Liver (tissue), 9 donors: ENCODE results near the gene PDE1C. TPM values are rescaled to one million over a fixed set of nuclear protein-coding genes. Genes with fewer than 3 reads are reported as not detected.

Experiments used
- DNase-seq: peaks from one replicate; pipeline ENCODE4 v3.0.0-alpha.2; 2017; ENCODE audit warnings: low spot score
- H3K27ac ChIP-seq, 2 donors: one replicate each; pipeline ENCODE4 v1.7.0; 2013; ENCODE audit warnings: inconsistent platforms in 2 of 2, low read length in 2 of 2, control low read depth in 1 of 2, low read depth in 1 of 2, mild to moderate bottlenecking in 1 of 2
- H3K27me3 ChIP-seq, 4 donors: one replicate each; pipeline versions ENCODE4 v1.6.1 to v1.7.0; 2013; ENCODE audit warnings: low read length in 3 of 4, inconsistent platforms in 1 of 4, mild to moderate bottlenecking in 1 of 4, moderate library complexity in 1 of 4; ENCODE audit not compliant: control insufficient read depth in 4 of 4, insufficient read depth in 4 of 4
- H3K36me3 ChIP-seq, 4 donors: one replicate each; pipeline versions ENCODE4 v1.6.1 to v1.7.0; 2013; ENCODE audit warnings: low read length in 3 of 4, mild to moderate bottlenecking in 3 of 4, low read depth in 1 of 4, moderate library complexity in 1 of 4; ENCODE audit not compliant: control insufficient read depth in 4 of 4, insufficient read depth in 3 of 4
- H3K4me1 ChIP-seq, 4 donors: one replicate each; pipeline versions ENCODE4 v1.6.1 to v1.7.0; 2013; ENCODE audit warnings: low read length in 3 of 4, mild to moderate bottlenecking in 3 of 4, moderate library complexity in 1 of 4; ENCODE audit not compliant: control insufficient read depth in 4 of 4, insufficient read depth in 4 of 4
- H3K4me3 ChIP-seq, 3 donors: one replicate each; pipeline versions ENCODE4 v1.6.1 to v1.7.0; 2013; ENCODE audit warnings: low read length in 3 of 3, control low read depth in 1 of 3, low read depth in 1 of 3, mild to moderate bottlenecking in 1 of 3
- H3K9ac ChIP-seq, 2 donors: one replicate each; pipeline ENCODE4 v1.7.0; 2013; ENCODE audit warnings: low read length in 2 of 2, mild to moderate bottlenecking in 2 of 2, moderate library complexity in 2 of 2, control low read depth in 1 of 2, low read depth in 1 of 2
- H3K9me3 ChIP-seq, 4 donors: one replicate each; pipeline versions ENCODE4 v1.6.1 to v1.7.0; 2013; ENCODE audit warnings: low read length in 3 of 4; ENCODE audit not compliant: control insufficient read depth in 4 of 4
- ATF3 ChIP-seq: IDR thresholded peaks from 2 replicates; pipeline ENCODE4 v1.6.1; 2016; ENCODE audit warnings: antibody characterized with exemption
- EGR1 ChIP-seq, 2 donors: IDR thresholded peaks; 2 replicates each; pipeline ENCODE4 v1.6.1; 2016 to 2018; ENCODE audit warnings: antibody characterized with exemption in 2 of 2, low read depth in 2 of 2
- FOXA1 ChIP-seq: IDR thresholded peaks from 2 replicates; pipeline ENCODE4 v1.6.1; 2016; ENCODE audit warnings: antibody characterized with exemption
- FOXA2 ChIP-seq: IDR thresholded peaks from 2 replicates; pipeline ENCODE4 v1.6.1; 2016; ENCODE audit warnings: antibody characterized with exemption
- GABPA ChIP-seq, 2 donors: IDR thresholded peaks in 1 of 2; conservative IDR thresholded peaks in 1 of 2; 2 replicates each; pipeline ENCODE4 v1.6.1; 2016; ENCODE audit warnings: antibody characterized with exemption in 2 of 2, mild to moderate bottlenecking in 1 of 2, moderate library complexity in 1 of 2
- HNF4G ChIP-seq: IDR thresholded peaks from 2 replicates; pipeline ENCODE4 v1.6.1; 2016; ENCODE audit warnings: antibody characterized with exemption
- JUND ChIP-seq, 2 donors: IDR thresholded peaks; 2 replicates each; pipeline ENCODE4 v1.6.1; 2016; ENCODE audit warnings: antibody characterized with exemption in 2 of 2
- NR2F2 ChIP-seq: IDR thresholded peaks from 2 replicates; pipeline ENCODE4 v1.6.1; 2016; ENCODE audit warnings: antibody characterized with exemption
- RAD21 ChIP-seq, 2 donors: IDR thresholded peaks; 2 replicates each; pipeline ENCODE4 v1.6.1; 2016; ENCODE audit warnings: antibody characterized with exemption in 2 of 2, mild to moderate bottlenecking in 2 of 2
- TAF1 ChIP-seq: conservative IDR thresholded peaks from 2 replicates; pipeline ENCODE4 v1.6.1; 2016; ENCODE audit warnings: antibody characterized with exemption, mild to moderate bottlenecking
- YY1 ChIP-seq: IDR thresholded peaks from 2 replicates; pipeline ENCODE4 v1.6.1; 2016; ENCODE audit warnings: antibody characterized with exemption, mild to moderate bottlenecking
- WGBS: extraction: QIAGEN DNeasy Blood & Tissue Kit; methylation state at CpG from one replicate; pipeline ENCODE4 v1.1.7; 2013; 5-methylcytosine and 5-hydroxymethylcytosine counted together
- polyA plus RNA-seq, 2 donors: library from polyadenylated mRNA; stranded (reverse) in 1 of 2; unstranded in 1 of 2; fragments of 200-250 nt in 1 of 2; fragments of >200 nt in 1 of 2; fragmentation: Nextera tagmentation in 1 of 2; extraction: Ambion mirVana in 1 of 2; gene quantifications; one replicate each; pipeline versions ENCODE4 v1.2.1 to v1.2.3, GENCODE V29; 2013 to 2015
- total RNA-seq, 2 donors: library from RNA; depleted of rRNA; stranded (reverse); fragments of >200 nt; gene quantifications; one replicate each; pipeline ENCODE4 v1.2.3, GENCODE V29; 2014
- TF ChIP-seq, protein P1 (sequence below): fragments of 150-350 bp; IDR thresholded peaks from 2 replicates; pipeline ENCODE4 v1.5.1; 2017; ENCODE audit warnings: improper control_type of control experiment, low read depth, low read length; ENCODE audit not compliant: missing input control
- TF ChIP-seq, protein P2 (sequence below): IDR thresholded peaks from 2 replicates; pipeline ENCODE4 v1.6.1; 2016; ENCODE audit warnings: antibody characterized with exemption
- donor health status: healthy.
- donor health status: healthy.
- donor health status: healthy.
- donor health status: healthy.
- donor health status: healthy.

PDE1C gene
- total and polyA plus RNA-seq, 4 donors: 0.05 to 0.92 (median 0.47) TPM; not detected in 1

GRCh38 chr7:31882187-31882586 is 188.0 kb downstream of the PDE1C start:
- Histone ChIP-seq H3K27me3 (no peaks in the 10 kb centered on the region), H3K9ac (no peak overlapping the region), H3K4me3 (no peak overlapping the region), H3K36me3 (no peaks in the 10 kb centered on the region), H3K4me1 (no peaks in the 10 kb centered on the region), H3K9me3 (peaks cover 0 to 2% (median 0%) of the 10 kb centered on the region in 4 donors), H3K27ac (no peak overlapping the region)
- 56% methylated on average over 4 of the region's 4 CpGs for WGBS
- no peak for DNase-seq
- TF ChIP-seq GABPA (IDR thresholded peaks at IDR 0.05 in 1 of 2, conservative IDR thresholded peaks at IDR 0.05 in 1 of 2) (no peak), YY1 (no peak), FOXA1 (no peak), ATF3 (no peak), NR2F2 (no peak), JUND (IDR thresholded peaks at IDR 0.05) (no peak), EGR1 (IDR thresholded peaks at IDR 0.05; ENCODE audit: low read depth in 2 of 2) (no peak), RAD21 (IDR thresholded peaks at IDR 0.05) (no peak)
- TF ChIP-seq, protein P1, sequence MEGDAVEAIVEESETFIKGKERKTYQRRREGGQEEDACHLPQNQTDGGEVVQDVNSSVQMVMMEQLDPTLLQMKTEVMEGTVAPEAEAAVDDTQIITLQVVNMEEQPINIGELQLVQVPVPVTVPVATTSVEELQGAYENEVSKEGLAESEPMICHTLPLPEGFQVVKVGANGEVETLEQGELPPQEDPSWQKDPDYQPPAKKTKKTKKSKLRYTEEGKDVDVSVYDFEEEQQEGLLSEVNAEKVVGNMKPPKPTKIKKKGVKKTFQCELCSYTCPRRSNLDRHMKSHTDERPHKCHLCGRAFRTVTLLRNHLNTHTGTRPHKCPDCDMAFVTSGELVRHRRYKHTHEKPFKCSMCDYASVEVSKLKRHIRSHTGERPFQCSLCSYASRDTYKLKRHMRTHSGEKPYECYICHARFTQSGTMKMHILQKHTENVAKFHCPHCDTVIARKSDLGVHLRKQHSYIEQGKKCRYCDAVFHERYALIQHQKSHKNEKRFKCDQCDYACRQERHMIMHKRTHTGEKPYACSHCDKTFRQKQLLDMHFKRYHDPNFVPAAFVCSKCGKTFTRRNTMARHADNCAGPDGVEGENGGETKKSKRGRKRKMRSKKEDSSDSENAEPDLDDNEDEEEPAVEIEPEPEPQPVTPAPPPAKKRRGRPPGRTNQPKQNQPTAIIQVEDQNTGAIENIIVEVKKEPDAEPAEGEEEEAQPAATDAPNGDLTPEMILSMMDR: no peak

GRCh38 chr7:31878875-31879274 is 191.3 kb downstream of the PDE1C start:
- H3K27ac ChIP-seq: no peak overlapping the region
- no peaks in the 10 kb centered on the region for H3K27me3 ChIP-seq
- WGBS: 78% methylated on average over 9 of the region's 9 CpGs
- no peaks in the 10 kb centered on the region for H3K36me3 ChIP-seq
- TF ChIP-seq RAD21 (IDR thresholded peaks at IDR 0.05): no peak
- no peak for TF ChIP-seq HNF4G
- TF ChIP-seq TAF1: no peak
- TF ChIP-seq NR2F2: no peak
- TF ChIP-seq FOXA2: no peak
- TF ChIP-seq, protein P2, sequence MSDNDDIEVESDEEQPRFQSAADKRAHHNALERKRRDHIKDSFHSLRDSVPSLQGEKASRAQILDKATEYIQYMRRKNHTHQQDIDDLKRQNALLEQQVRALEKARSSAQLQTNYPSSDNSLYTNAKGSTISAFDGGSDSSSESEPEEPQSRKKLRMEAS: no peak
- no peak overlapping the region for H3K4me3 ChIP-seq
- H3K9ac ChIP-seq: no peak overlapping the region
- no peaks in the 10 kb centered on the region for H3K9me3 ChIP-seq
- H3K4me1 ChIP-seq: no peaks in the 10 kb centered on the region
- no peak for DNase-seq

GRCh38 chr7:31875424-31875823 is 194.8 kb downstream of the PDE1C start:
- WGBS: 63% methylated on average over 2 of the region's 2 CpGs
- no peak for DNase-seq
- Histone ChIP-seq H3K36me3 (no peaks in the 10 kb centered on the region), H3K9me3 (no peaks in the 10 kb centered on the region), H3K27ac (no peak overlapping the region), H3K4me1 (no peaks in the 10 kb centered on the region), H3K27me3 (no peaks in the 10 kb centered on the region), H3K9ac (no peak overlapping the region), H3K4me3 (no peak overlapping the region)
- TF ChIP-seq, protein P2: no peak
- TF ChIP-seq TAF1: no peak
- TF ChIP-seq GABPA (IDR thresholded peaks at IDR 0.05 in 1 of 2, conservative IDR thresholded peaks at IDR 0.05 in 1 of 2): peak in 1 of 2 donors; percentile 15
